GM10248 (cell line): ENCODE results near the gene NOP9.

Experiments used
- CTCF ChIA-PET: fragments of 300-600 bp; sonication (Branson Sonifier 250); formaldehyde crosslinking; extraction: SDS; loops from one replicate; lab custom pipeline; 2021; ENCODE audit warnings: antibody characterized with exemption; lab: Yijun Ruan, JAX
- POLR2A ChIA-PET: fragments of 350-650 bp; sonication (Branson Sonifier 250); formaldehyde crosslinking; extraction: SDS; loops from one replicate; lab custom pipeline; 2020; ENCODE audit warnings: antibody characterized with exemption; lab: Yijun Ruan, JAX
- DNase-seq: peaks from one replicate; pipeline ENCODE4 v3.0.0; 2012; ENCODE audit errors: extremely low spot score
- TF ChIP-seq, protein P1 (sequence below): IDR thresholded peaks from 2 replicates; pipeline ENCODE4 v1.5.1; 2012; ENCODE audit warnings: mild to moderate bottlenecking, low read depth; ENCODE audit errors: extremely low read depth, missing control alignments, control extremely low read depth

NOP9 gene, protein sequence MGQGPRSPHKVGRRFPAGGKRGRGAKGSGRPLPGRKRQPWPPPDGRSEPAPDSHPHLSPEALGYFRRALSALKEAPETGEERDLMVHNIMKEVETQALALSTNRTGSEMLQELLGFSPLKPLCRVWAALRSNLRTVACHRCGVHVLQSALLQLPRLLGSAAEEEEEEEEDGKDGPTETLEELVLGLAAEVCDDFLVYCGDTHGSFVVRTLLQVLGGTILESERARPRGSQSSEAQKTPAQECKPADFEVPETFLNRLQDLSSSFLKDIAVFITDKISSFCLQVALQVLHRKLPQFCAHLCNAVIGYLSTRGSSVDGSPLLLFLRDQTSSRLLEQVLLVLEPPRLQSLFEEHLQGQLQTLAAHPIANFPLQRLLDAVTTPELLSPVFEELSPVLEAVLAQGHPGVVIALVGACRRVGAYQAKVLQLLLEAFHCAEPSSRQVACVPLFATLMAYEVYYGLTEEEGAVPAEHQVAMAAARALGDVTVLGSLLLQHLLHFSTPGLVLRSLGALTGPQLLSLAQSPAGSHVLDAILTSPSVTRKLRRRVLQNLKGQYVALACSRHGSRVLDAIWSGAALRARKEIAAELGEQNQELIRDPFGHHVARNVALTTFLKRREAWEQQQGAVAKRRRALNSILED

DNA sequence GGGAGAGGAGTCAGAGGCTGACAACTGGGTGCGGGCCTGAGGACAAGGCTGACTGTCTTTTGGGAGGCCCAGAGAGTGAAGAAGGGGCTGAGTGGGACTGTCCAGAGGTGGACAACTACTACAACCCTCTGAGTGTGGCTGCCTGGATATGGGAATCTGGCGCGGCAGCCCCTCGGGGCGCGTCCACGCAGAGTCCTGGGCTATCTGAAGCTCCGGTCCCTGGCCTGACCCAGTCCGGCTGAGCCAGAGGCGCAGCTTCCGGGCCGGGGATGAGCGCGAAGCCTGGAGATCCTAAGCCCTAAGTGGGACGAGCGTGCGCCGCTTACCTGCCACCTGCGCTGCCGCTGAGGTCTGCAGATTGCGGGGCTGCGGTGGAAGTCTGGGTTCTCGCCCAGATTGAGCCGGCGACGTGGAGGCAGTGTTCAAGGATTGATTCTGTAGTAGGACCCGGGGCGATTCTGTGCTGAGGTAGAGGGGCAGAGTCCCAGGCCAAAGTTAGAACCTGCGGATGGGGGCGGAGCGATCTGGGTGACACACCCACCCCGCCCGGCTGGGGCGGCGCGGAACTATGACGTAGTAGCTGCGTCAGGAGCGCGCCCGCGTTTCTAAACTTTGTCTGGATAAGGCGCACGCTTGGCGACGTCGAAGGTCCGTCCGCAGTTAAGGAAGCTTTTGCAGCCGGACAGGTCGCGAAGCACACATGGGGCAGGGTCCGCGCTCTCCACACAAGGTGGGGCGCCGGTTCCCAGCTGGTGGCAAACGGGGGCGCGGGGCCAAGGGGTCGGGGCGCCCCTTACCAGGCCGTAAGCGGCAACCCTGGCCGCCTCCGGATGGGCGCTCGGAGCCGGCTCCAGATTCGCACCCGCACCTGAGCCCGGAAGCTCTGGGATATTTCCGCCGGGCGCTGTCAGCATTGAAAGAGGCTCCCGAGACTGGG is at the start of gene NOP9, which contains the start of gene DHRS1:
Gene NOP9 (plus strand): TSS at position 596 of the 937 bp plus-strand sequence. CDS start 105 bp downstream, at position 701.
Gene DHRS1 (minus strand): TSS at position 526 of the 937 bp plus-strand sequence. CDS start 674 bp downstream, outside the sequence.
- CTCF ChIA-PET = interaction anchor here (0.9 to 15.5 kb wide), 18 partner anchors 10 to 241 kb away, joined by 3 to 323 read pairs (median 12); partner anchors contain the start of genes CIDEB, GMPR2, LTB4R and LTB4R2
- TF ChIP-seq, protein P1, sequence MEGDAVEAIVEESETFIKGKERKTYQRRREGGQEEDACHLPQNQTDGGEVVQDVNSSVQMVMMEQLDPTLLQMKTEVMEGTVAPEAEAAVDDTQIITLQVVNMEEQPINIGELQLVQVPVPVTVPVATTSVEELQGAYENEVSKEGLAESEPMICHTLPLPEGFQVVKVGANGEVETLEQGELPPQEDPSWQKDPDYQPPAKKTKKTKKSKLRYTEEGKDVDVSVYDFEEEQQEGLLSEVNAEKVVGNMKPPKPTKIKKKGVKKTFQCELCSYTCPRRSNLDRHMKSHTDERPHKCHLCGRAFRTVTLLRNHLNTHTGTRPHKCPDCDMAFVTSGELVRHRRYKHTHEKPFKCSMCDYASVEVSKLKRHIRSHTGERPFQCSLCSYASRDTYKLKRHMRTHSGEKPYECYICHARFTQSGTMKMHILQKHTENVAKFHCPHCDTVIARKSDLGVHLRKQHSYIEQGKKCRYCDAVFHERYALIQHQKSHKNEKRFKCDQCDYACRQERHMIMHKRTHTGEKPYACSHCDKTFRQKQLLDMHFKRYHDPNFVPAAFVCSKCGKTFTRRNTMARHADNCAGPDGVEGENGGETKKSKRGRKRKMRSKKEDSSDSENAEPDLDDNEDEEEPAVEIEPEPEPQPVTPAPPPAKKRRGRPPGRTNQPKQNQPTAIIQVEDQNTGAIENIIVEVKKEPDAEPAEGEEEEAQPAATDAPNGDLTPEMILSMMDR = no peak
- POLR2A ChIA-PET = interaction anchor here (1.0 to 1.2 kb wide), 4 partner anchors 9 to 143 kb away, joined by 3 to 4 read pairs (median 4); partner anchors contain the start of genes CIDEB and TINF2
- DNase-seq = peak; percentile 96

DNA sequence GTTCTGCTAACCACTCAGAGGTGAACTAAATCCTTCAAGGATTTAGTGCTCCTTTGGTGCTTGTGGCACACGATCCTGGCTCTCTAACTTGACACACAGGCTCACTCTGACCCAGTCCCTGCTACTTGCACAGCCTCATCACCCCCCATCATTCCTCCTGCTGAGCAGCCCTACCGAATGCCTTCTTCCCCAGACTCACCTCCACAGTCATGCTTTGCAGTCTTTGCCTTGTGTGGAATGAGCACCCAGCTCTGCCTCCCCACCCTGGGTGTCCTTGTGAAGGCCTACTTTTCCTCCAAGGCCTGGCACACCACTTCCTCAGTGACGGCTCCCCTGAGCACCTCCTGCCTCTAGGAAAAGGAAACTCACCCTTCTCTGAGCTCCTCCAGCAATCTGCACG is 49.3 kb upstream of the NOP9 start:
- ChIA-PET CTCF (interaction anchor here (1.1 to 4.3 kb wide), 8 partner anchors 8 to 57 kb away, joined by 3 to 36 read pairs (median 12); partner anchors contain the start of genes CIDEB, MDP1, RABGGTA and TINF2), POLR2A (no interaction called here)
- TF ChIP-seq, protein P1 = no peak

DNA sequence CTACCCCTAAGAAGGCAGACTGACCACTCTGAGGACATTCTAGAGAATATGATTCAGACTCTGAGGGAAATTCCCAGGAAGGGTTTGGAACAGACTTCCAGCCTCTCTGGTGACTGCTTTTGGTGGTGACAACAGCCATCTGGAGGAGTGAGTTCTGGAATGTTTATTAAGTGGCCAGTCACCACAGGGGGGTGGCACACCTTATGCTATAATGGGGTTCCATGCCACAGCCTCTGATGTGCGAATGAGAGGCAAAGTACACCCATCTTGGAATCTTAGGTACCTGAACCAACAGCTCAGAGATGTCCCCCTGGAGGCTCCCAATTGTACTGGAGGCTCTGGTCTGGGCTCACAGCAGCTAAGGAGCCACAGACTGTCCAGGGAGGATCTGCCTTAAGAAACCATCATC is 47.8 kb upstream of the NOP9 start:
- no peak for DNase-seq
- ChIA-PET POLR2A (interaction anchor here (0.7 to 0.9 kb wide), 2 partner anchors 9 to 25 kb away, joined by 3 to 5 read pairs; no protein-coding TSS in a partner anchor), CTCF (interaction anchor here (0.7 to 4.3 kb wide), 9 partner anchors 10 to 185 kb away, joined by 3 to 36 read pairs (median 11); partner anchors contain the start of genes CIDEB, DHRS1, MDP1 and NOP9)
- TF ChIP-seq, protein P1 = no peak

More for the DNA sequence above, 49.3 kb upstream of the NOP9 start:
- DNase-seq = no peak

DNA sequence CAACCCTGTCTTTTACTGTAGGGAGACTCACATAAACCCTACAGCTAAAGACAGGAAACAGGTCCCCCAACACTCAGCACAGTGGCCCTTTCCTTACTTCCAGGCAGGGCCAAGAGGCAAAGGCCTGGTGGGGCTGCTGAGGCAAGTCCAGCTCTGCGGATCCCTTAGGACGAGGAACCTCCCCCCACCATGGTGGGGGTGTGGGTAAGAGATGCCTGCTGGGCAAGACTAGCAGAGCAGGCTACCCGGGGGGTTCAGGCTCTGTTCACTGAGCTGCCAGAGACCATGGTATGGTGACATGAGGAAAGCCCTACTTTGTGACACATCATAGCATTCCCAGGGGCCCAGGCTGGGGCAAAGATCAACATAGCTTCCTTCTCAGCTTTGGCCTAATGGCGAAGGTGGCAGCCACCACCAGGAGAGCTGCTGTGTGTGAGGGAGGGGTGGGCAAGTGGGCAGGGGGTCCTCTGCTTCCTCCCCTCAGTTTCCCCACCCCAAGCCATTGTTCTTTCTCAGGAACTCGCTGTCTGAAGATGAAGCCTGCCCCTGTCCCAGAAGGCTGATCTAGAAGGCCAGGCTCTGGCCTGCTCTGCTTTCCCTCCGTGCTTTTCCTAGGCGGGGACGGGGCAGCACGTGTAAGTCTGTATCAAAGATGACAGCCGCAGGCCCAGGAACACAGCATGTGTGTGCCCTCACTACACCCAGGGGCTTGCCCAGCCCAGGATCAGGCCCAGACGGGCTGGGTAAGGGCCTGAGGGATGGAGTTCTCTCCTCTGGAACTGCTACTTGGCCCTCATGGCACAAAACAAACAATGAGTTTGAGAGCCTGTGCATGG is 47.1 kb upstream of the NOP9 start:
- ChIA-PET POLR2A (interaction anchor here (0.7 to 0.9 kb wide), 2 partner anchors 9 to 24 kb away, joined by 3 to 5 read pairs; no protein-coding TSS in a partner anchor), CTCF (interaction anchor here (0.7 to 4.3 kb wide), 9 partner anchors 10 to 185 kb away, joined by 3 to 36 read pairs (median 11); partner anchors contain the start of genes CIDEB, DHRS1, MDP1 and NOP9)
- TF ChIP-seq, protein P1 = no peak
- DNase-seq = no peak

DNA sequence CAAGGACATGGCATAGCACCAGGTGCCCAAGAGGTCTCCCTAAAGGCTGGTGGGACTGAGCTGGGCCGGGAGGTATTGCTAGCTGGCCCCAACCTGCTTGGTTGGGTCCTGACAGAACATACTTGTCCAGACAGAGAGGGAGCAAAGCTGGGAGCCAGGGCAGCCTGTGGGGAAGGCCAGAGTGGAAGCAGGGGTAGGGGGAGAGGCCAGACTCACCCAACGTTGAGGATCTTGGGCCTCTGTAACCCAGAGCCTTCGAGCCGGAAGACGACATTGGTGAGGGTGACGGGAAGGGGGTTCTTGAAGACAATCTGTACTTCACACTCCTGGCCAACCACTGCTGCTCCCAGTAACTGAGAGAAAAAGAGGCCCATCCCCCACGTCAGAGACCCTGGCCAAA is 45.7 kb upstream of the NOP9 start:
- ChIA-PET CTCF (interaction anchor here (0.6 to 4.3 kb wide), 6 partner anchors 12 to 54 kb away, joined by 3 to 36 read pairs (median 8); partner anchors contain the start of genes CIDEB, MDP1 and TINF2), POLR2A (no interaction called here)
- TF ChIP-seq, protein P1 = no peak
- no peak for DNase-seq
